Duodenal mucosa (tissue), 2 donors: Measurements from ENCODE around the gene KSR2.
"Not testable (repeated sequence)": the region's sequence is repeated elsewhere in the genome, so short reads cannot be mapped to it uniquely, and the experiment has no call there.

Experiments
- H3K27ac ChIP-seq: one replicate; pipeline ENCODE4 v1.7.0; 2013; ENCODE audit warnings: low read depth, low read length
- H3K27me3 ChIP-seq, 2 donors: one replicate each; pipeline ENCODE4 v1.7.0; 2013; ENCODE audit warnings: low read length in 2 of 2, control low read depth in 1 of 2; ENCODE audit not compliant: insufficient read depth in 2 of 2, control insufficient read depth in 1 of 2
- H3K36me3 ChIP-seq, 2 donors: one replicate each; pipeline ENCODE4 v1.7.0; 2013; ENCODE audit warnings: low read length in 2 of 2, control low read depth in 1 of 2; ENCODE audit not compliant: insufficient read depth in 2 of 2, control insufficient read depth in 1 of 2
- H3K4me1 ChIP-seq, 2 donors: one replicate each; pipeline ENCODE4 v1.7.0; 2013; ENCODE audit warnings: low read length in 2 of 2, control low read depth in 1 of 2; ENCODE audit not compliant: insufficient read depth in 2 of 2, control insufficient read depth in 1 of 2
- H3K4me3 ChIP-seq, 2 donors: one replicate each; pipeline ENCODE4 v1.7.0; 2013; ENCODE audit warnings: low read length in 2 of 2, low read depth in 1 of 2
- H3K9ac ChIP-seq, 2 donors: one replicate each; pipeline ENCODE4 v1.7.0; 2013; ENCODE audit warnings: low read length in 2 of 2, low read depth in 1 of 2
- H3K9me3 ChIP-seq, 2 donors: one replicate each; pipeline ENCODE4 v1.7.0; 2013; ENCODE audit warnings: low read length in 2 of 2, control low read depth in 1 of 2; ENCODE audit not compliant: control insufficient read depth in 1 of 2

KSR2 gene

DNA sequence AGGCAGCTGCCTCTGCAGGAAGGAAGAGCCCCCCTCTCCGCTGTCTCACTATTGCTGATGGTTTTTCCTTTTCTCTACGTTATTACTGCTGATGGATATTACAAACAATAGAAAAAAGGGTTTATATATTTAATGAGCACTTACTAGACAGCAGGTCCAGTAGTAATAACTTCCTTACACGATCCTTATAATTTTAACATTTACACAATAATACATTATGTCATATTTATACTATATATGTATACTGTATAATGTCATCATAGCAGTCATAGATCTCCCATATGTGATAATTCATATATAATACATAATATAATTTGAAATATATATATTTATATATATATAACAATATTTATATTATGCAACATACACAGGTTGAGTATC, 92.4 kb downstream of the KSR2 start:
- Histone ChIP-seq H3K27ac (no peak overlapping the region), H3K4me1 (no peaks in the 10 kb centered on the region), H3K4me3 (no peak overlapping the region), H3K27me3 (no peaks in the 10 kb centered on the region), H3K36me3 (no peaks in the 10 kb centered on the region), H3K9ac (no peak overlapping the region), H3K9me3 (no peaks in the 10 kb centered on the region)

DNA sequence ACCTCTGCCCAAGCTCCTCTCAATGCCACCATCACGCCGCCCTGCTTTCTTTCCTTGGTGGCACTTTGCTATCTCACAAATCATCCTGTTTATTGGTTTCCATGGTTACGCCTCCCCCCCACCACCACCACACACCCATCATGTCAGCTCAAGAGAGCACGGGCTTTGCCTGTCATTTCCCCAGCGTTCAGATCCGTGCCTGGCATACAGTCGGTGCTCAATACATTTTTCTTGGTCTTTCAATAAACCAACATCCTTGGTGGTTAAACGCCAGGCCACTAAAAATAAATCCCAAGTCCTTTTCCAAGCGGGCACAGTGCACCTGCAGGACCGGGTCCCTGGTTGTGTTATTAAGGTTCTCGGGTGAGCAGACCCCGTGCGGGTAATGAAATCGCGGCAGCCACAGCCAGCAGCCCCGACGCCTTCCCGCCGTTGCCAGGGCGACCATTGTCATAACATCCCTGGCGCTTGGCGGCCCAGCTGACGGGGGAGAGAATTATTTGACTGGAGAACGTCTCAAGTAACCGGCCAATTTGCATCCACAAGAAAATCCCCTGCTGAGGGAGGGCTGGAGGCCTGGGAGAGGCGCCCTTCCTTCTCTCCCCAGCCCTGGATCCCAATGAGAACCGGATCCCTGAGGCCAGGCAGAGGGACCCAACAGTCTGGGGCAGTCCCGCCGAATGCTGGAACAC, 92.9 kb downstream of the KSR2 start:
- no peak overlapping the region for H3K27ac ChIP-seq
- H3K4me1 ChIP-seq = no peaks in the 10 kb centered on the region
- H3K9ac ChIP-seq = no peak overlapping the region
- H3K27me3 ChIP-seq = no peaks in the 10 kb centered on the region
- no peaks in the 10 kb centered on the region for H3K9me3 ChIP-seq
- no peak overlapping the region for H3K4me3 ChIP-seq
- H3K36me3 ChIP-seq = no peaks in the 10 kb centered on the region

GRCh38 chr12:117874842-117875434, 93.9 kb downstream of the KSR2 start:
- Histone ChIP-seq H3K4me3 (no peak overlapping the region), H3K4me1 (no peaks in the 10 kb centered on the region), H3K27me3 (no peaks in the 10 kb centered on the region), H3K27ac (no peak overlapping the region), H3K9me3 (no peaks in the 10 kb centered on the region), H3K9ac (no peak overlapping the region), H3K36me3 (no peaks in the 10 kb centered on the region)

GRCh38 chr12:117874198-117874597, 94.6 kb downstream of the KSR2 start:
- not testable (repeated sequence) for H3K9ac ChIP-seq, H3K9me3 ChIP-seq, H3K27ac ChIP-seq, H3K4me3 ChIP-seq, H3K27me3 ChIP-seq, H3K4me1 ChIP-seq, H3K36me3 ChIP-seq

- no peaks in the 10 kb centered on the region for H3K9me3 ChIP-seq
- no peak overlapping the region for H3K27ac ChIP-seq
- H3K9ac ChIP-seq = no peak overlapping the region
- no peak overlapping the region for H3K4me3 ChIP-seq
- H3K36me3 ChIP-seq = no peaks in the 10 kb centered on the region
- no peaks in the 10 kb centered on the region for H3K4me1 ChIP-seq
- H3K27me3 ChIP-seq = no peaks in the 10 kb centered on the region
Observed at GRCh38 chr12:117872546-117873169, 96.1 kb downstream of the KSR2 start.

- Histone ChIP-seq H3K27me3 (peaks cover 0 to 2% of the 10 kb centered on the region in 2 donors), H3K27ac (no peak overlapping the region), H3K36me3 (no peaks in the 10 kb centered on the region), H3K9ac (no peak overlapping the region), H3K4me1 (no peaks in the 10 kb centered on the region), H3K9me3 (no peaks in the 10 kb centered on the region), H3K4me3 (no peak overlapping the region)
Observed at GRCh38 chr12:117869551-117869950, 99.2 kb downstream of the KSR2 start.

- Histone ChIP-seq H3K4me1 (no peaks in the 10 kb centered on the region), H3K9ac (no peak overlapping the region), H3K36me3 (no peaks in the 10 kb centered on the region), H3K4me3 (no peak overlapping the region), H3K27me3 (peaks cover 0 to 2% of the 10 kb centered on the region in 2 donors), H3K9me3 (no peaks in the 10 kb centered on the region), H3K27ac (no peak overlapping the region)
Observed at GRCh38 chr12:117867348-117867747, 101.4 kb downstream of the KSR2 start.

DNA sequence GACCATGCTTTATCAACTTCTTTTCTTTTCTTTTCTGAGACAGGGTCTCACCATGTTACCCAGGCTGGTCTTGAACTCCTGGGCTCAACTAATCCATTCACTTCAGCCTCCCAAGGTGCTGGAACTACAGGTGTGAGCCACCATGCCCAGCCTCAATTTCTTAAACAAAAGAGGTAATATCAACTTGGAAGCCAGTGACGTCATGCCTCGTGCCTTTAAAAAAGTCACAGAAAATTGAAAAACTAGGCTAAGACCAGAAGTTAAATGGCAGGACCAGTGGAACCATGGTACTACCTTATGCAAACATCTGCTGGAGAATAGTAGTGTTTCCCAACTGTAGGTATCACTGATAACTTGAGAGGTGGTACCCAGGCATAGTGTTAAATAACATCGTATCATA, 103.3 kb downstream of the KSR2 start:
- H3K4me1 ChIP-seq = no peaks in the 10 kb centered on the region
- no peak overlapping the region for H3K4me3 ChIP-seq
- peaks cover 0 to 2% of the 10 kb centered on the region in 2 donors for H3K27me3 ChIP-seq
- no peak overlapping the region for H3K27ac ChIP-seq
- H3K9me3 ChIP-seq = no peaks in the 10 kb centered on the region
- H3K36me3 ChIP-seq = no peaks in the 10 kb centered on the region
- H3K9ac ChIP-seq = no peak overlapping the region

DNA sequence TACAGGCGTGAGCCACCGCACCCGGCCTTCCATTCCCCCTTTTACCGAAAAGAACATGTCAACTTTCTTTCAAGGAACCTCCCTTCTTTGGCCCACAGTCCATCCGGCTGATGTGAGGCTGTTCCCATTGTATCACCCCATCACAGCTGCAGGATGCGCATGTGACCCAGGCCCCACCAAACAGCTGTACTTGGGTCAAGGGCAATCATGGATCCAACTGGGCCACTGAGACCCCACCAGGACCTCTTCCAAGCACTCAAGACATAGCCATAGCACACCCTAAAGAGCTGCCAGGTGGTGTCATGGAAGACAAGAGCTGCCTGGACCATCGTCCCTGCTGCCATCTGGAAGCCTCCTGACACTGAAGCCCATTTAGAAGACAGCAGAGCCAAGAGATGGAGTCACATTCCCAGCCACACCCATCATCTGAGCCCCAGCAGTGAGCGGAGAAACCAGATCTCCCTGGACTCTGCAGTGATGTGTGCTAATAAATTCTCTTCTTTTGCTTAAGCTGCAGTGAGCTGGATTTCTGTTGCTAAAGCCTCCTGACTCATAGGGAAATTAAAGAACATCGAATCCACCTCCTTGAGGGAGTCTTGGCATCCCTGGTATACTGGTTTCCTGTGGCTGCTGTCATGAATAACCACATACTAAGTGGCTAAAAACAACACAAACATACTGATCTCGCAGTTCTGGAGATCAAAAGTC, 105.6 kb downstream of the KSR2 start:
- Histone ChIP-seq H3K4me3 (no peak overlapping the region), H3K27ac (no peak overlapping the region), H3K9me3 (no peaks in the 10 kb centered on the region), H3K36me3 (no peaks in the 10 kb centered on the region), H3K9ac (no peak overlapping the region), H3K4me1 (no peaks in the 10 kb centered on the region), H3K27me3 (peaks cover 0 to 2% of the 10 kb centered on the region in 2 donors)

- Histone ChIP-seq H3K27ac (no peak overlapping the region), H3K36me3 (no peaks in the 10 kb centered on the region), H3K9ac (no peak overlapping the region), H3K9me3 (no peaks in the 10 kb centered on the region), H3K27me3 (peaks cover 0 to 2% of the 10 kb centered on the region in 2 donors), H3K4me1 (no peaks in the 10 kb centered on the region), H3K4me3 (no peak overlapping the region)
Observed at GRCh38 chr12:117861691-117862090, 107.1 kb downstream of the KSR2 start.
